NCI-H524 (cell line): Measurements from ENCODE around the gene SNX17.
"Not testable (repeated sequence)": the region's sequence is repeated elsewhere in the genome, so short reads cannot be mapped to it uniquely, and the experiment has no call there.

Source experiments
- DNase-seq, 2 experiments: peaks; one replicate each; lab custom pipeline; 2025; lab: John Stamatoyannopoulos, UW

The SNX17 gene

GRCh38 chr2:27398962-27399361, 28.5 kb downstream of the SNX17 start:
- no peak for DNase-seq

- DNase-seq: no peak
These were observed 30.1 kb downstream of the SNX17 start for GRCh38 chr2:27400348-27401135.

GRCh38 chr2:27407798-27408491, 37.5 kb downstream of the SNX17 start:
- peak; percentile 51 to 83 for DNase-seq

- peak in 1 of 2 experiments; percentile 42 for DNase-seq
These were observed 38.3 kb downstream of the SNX17 start for GRCh38 chr2:27408601-27409320.

- peak; percentile 90 to 95 for DNase-seq
These were observed 39.1 kb downstream of the SNX17 start, which contains the start of gene PPM1G for GRCh38 chr2:27409321-27410073. Gene PPM1G, minus strand, starts transcription at chr2:27409591. Its CDS starts 169 bp downstream, at chr2:27409422.

- DNase-seq: no peak
These were observed 42.2 kb downstream of the SNX17 start for GRCh38 chr2:27412419-27413152.

GRCh38 chr2:27416151-27416550, 45.7 kb downstream of the SNX17 start:
- no peak for DNase-seq

GRCh38 chr2:27420996-27421395, 50.6 kb downstream of the SNX17 start:
- no peak for DNase-seq

GRCh38 chr2:27421660-27422250, 51.3 kb downstream of the SNX17 start:
- no peak for DNase-seq

- DNase-seq: no peak
These were observed 52.5 kb downstream of the SNX17 start for GRCh38 chr2:27422958-27423357.

- not testable (repeated sequence) for DNase-seq
These were observed 54.6 kb downstream of the SNX17 start for GRCh38 chr2:27425039-27425438.
